ENCODE measurements around the gene COX4I2. TPM values are rescaled to one million over a fixed set of nuclear protein-coding genes. Genes with fewer than 3 reads are reported as not detected.

Gene COX4I2
- total RNA-seq, 1 donor from 2014 or later: 61.4 TPM

DNA sequence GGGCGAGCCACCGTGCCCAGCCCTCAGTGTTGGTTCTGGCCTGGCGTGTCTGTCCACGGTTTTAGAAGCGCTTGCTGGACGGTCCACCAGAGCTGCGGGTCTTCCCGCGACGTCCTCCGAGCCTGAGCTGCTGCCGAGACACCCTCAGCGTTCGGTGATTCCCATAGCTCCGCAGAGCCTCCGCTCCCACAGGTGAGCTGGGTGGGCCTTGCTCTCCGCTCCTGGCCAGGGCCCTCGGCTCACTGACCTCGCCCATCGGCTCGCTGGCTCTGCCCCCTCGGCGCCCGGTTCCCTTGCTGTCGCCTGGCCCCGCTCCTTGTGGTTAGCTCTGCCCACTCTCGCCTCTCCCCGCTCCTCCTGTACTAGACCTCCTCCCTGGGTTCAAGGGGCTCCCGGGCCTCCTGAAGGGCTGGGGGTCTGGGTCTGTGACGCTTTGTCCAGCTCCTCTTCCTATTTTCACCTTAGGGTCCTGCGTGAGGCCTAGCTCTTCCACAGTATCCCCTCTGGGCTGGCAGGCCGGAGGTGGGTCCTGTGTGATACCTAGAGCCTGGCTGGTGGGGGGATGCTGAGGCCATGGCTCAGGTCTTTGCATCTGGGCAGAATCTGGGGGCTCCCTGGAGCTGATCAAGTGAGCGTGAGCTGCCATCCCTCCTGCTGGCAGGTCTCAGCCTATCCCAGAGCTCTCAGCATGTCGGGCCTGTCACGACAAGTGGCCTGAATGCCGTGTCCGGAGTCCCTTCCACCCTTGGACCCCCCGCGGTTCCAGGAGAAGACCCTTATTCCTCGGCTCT, 5.0 kb upstream of the COX4I2 start:
- H3K4me1 ChIP-seq: no peaks in the 10 kb centered on the region
- no peaks in the 10 kb centered on the region for H3K27me3 ChIP-seq
- H3K9me3 ChIP-seq: no peaks in the 10 kb centered on the region
- TF ChIP-seq, protein P1, sequence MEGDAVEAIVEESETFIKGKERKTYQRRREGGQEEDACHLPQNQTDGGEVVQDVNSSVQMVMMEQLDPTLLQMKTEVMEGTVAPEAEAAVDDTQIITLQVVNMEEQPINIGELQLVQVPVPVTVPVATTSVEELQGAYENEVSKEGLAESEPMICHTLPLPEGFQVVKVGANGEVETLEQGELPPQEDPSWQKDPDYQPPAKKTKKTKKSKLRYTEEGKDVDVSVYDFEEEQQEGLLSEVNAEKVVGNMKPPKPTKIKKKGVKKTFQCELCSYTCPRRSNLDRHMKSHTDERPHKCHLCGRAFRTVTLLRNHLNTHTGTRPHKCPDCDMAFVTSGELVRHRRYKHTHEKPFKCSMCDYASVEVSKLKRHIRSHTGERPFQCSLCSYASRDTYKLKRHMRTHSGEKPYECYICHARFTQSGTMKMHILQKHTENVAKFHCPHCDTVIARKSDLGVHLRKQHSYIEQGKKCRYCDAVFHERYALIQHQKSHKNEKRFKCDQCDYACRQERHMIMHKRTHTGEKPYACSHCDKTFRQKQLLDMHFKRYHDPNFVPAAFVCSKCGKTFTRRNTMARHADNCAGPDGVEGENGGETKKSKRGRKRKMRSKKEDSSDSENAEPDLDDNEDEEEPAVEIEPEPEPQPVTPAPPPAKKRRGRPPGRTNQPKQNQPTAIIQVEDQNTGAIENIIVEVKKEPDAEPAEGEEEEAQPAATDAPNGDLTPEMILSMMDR (IDR thresholded peaks at IDR 0.05): no peak
- no peak for DNase-seq (ENCODE audit: low spot score in 2 of 2)
- intact Hi-C loops (cut with DNase I): no loop called here
- no peak overlapping the region for H3K4me3 ChIP-seq
- H3K27ac ChIP-seq: no peak overlapping the region
- no peaks in the 10 kb centered on the region for H3K36me3 ChIP-seq

DNA sequence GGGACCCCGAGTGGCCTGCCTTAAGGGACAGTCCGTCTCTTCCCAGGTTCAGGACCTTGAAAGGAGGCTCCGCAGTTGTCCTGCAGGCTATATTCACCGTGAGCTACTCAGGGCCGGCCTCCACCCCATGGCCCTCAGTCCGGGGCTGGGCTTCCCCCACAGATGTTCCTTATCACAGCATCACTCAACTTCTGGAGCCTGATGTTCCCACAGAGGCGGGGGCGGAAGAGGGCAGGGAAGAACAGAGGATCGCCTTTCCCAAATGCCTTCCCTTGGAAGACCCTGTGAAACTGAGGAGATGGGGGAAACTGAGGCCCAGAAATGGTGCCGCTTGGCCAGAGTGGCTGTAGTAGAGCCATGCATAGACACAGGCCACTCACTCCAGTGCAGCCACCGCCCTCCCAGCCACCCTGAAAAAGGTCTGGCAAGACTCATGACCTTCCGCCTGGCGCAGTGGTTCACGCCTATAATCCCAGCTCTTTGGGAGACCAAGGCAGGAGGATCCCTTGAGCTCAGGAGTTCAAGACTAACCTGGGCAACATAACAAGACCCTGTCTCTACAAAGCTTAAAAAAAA, 4.3 kb upstream of the COX4I2 start:
- intact Hi-C loops (cut with DNase I): no loop called here
- Histone ChIP-seq H3K27ac (no peak overlapping the region), H3K4me3 (no peak overlapping the region), H3K4me1 (no peaks in the 10 kb centered on the region), H3K9me3 (no peaks in the 10 kb centered on the region), H3K27me3 (no peaks in the 10 kb centered on the region), H3K36me3 (no peaks in the 10 kb centered on the region)
- DNase-seq (ENCODE audit: low spot score in 2 of 2): no peak
- TF ChIP-seq, protein P1 (IDR thresholded peaks at IDR 0.05): no peak

DNA sequence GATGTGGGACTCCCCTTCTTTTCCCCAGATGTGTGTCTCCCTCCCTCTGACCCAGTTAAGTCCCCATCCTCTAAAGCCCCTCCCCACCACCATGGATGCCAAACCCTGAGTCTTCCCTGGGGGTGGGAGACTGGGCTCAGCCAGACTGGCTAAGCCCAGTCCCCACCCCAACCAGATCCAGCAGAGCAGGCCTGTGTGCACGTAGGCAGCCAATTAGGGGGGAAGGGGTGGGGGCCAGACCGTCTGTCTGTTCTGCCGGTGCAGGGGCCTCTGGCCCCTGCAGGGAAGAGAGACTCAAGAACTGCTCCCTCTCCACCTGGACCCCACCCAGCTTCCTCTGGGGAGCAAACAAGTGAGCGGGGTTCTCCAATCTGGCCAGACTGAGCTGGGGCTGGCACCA, 605 bp downstream of the COX4I2 start:
- intact Hi-C loops (cut with DNase I): no loop called here
- Histone ChIP-seq H3K27me3 (no peaks in the 10 kb centered on the region), H3K4me3 (no peak overlapping the region), H3K4me1 (no peaks in the 10 kb centered on the region), H3K36me3 (no peaks in the 10 kb centered on the region), H3K27ac (no peak overlapping the region), H3K9me3 (no peaks in the 10 kb centered on the region)
- DNase-seq (ENCODE audit: low spot score in 2 of 2): no peak
- TF ChIP-seq, protein P1 (IDR thresholded peaks at IDR 0.05): no peak

DNA sequence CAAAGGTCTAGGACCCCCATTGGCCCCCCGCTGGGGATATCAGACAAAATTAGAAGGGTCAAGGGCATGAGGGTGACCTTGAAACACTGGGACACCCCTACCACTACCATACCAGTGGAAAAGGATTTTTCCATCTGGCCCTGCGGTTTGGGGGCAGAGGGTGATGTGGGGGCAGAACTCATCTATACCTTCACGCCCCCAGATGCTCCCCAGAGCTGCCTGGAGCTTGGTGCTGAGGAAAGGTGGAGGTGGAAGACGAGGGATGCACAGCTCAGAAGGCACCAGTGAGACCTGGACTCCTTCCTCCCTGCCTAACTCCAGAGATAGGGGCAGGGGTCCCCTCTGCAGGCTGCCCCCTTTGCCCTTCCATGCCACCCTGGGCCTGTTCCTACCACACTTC, 1.1 kb downstream of the COX4I2 start:
- H3K27me3 ChIP-seq: no peaks in the 10 kb centered on the region
- H3K4me3 ChIP-seq: no peak overlapping the region
- intact Hi-C loops (cut with DNase I): no loop called here
- H3K9me3 ChIP-seq: no peaks in the 10 kb centered on the region
- no peaks in the 10 kb centered on the region for H3K4me1 ChIP-seq
- H3K27ac ChIP-seq: no peak overlapping the region
- DNase-seq (ENCODE audit: low spot score in 2 of 2): no peak
- no peaks in the 10 kb centered on the region for H3K36me3 ChIP-seq
- TF ChIP-seq, protein P1 (IDR thresholded peaks at IDR 0.05): no peak

DNA sequence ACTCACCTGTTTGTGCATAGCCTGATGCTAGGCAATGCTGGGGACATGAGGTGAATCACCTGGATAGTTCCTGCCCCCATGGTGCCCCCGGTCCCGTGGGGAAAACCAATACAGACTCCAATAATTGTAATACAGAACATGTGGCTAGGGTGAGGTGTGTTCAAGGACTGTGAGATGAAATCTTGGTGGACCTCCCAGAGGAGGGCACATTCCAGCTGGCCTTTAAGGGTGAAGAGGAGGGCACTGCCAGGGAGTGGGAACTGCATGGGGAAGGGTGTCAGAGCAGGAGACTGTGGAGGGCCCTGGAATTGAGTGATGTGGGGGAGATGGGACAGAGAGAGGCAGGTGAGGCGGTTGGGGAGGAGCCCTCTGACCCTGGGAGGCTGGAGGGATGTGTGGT, 2.5 kb downstream of the COX4I2 start:
- H3K36me3 ChIP-seq: no peaks in the 10 kb centered on the region
- no peak overlapping the region for H3K27ac ChIP-seq
- no peak for DNase-seq (ENCODE audit: low spot score in 2 of 2)
- H3K9me3 ChIP-seq: no peaks in the 10 kb centered on the region
- no peaks in the 10 kb centered on the region for H3K4me1 ChIP-seq
- no peak overlapping the region for H3K4me3 ChIP-seq
- H3K27me3 ChIP-seq: no peaks in the 10 kb centered on the region
- intact Hi-C loops (cut with DNase I): no loop called here
- TF ChIP-seq, protein P1 (IDR thresholded peaks at IDR 0.05): no peak
